ENCODE results near the gene NAA35.

- TF ChIP-seq CTCF (IDR thresholded peaks at IDR 0.05) (no peak), POLR2AphosphoS5 (IDR thresholded peaks at IDR 0.05) (no peak), POLR2A (IDR thresholded peaks at IDR 0.05) (no peak)
Observed at GRCh38 chr9:85960688-85961093, 19.7 kb downstream of the NAA35 start.
